Stimulated activated CD4-positive, alpha-beta T cell treated with anti-CD3 and anti-CD28 coated beads, Interleukin-1b, Interleukin-23, amount 100 ng/mL, for 48 hours (primary cell): ENCODE results near the gene AHR.

Source experiments
- DNase-seq: peaks from one replicate; pipeline ENCODE4 v3.0.0-alpha.2; 2020

AHR gene

GRCh38 chr7:17305387-17306171 lies 7.1 kb downstream of the AHR start:
- DNase-seq = no peak

- DNase-seq = no peak
These were observed 8.5 kb downstream of the AHR start for GRCh38 chr7:17307000-17307399.

GRCh38 chr7:17307558-17307957 lies 9.1 kb downstream of the AHR start:
- no peak for DNase-seq

GRCh38 chr7:17307969-17308648 lies 9.7 kb downstream of the AHR start:
- DNase-seq = no peak

- no peak for DNase-seq
These were observed 12.7 kb downstream of the AHR start for GRCh38 chr7:17311194-17311593.

GRCh38 chr7:17311952-17312351 lies 13.5 kb downstream of the AHR start:
- DNase-seq = no peak

GRCh38 chr7:17312641-17313040 lies 14.2 kb downstream of the AHR start:
- DNase-seq = no peak

- DNase-seq = no peak
These were observed 14.7 kb downstream of the AHR start for GRCh38 chr7:17313194-17313593.

- DNase-seq = no peak
These were observed 17.5 kb downstream of the AHR start for GRCh38 chr7:17315974-17316373.

- no peak for DNase-seq
These were observed 19.7 kb downstream of the AHR start for GRCh38 chr7:17318146-17318545.

GRCh38 chr7:17319164-17320101 lies 21.0 kb downstream of the AHR start:
- DNase-seq = no peak

- no peak for DNase-seq
These were observed 21.6 kb downstream of the AHR start for GRCh38 chr7:17320102-17320497.

GRCh38 chr7:17320657-17321056 lies 22.2 kb downstream of the AHR start:
- DNase-seq = no peak

GRCh38 chr7:17325364-17325763 lies 26.9 kb downstream of the AHR start:
- DNase-seq = no peak

- no peak for DNase-seq
These were observed 27.9 kb downstream of the AHR start for GRCh38 chr7:17326378-17326777.

- DNase-seq = no peak
These were observed 30.2 kb downstream of the AHR start for GRCh38 chr7:17328641-17329040.

- no peak for DNase-seq
These were observed 31.0 kb downstream of the AHR start for GRCh38 chr7:17329440-17329839.

GRCh38 chr7:17331891-17332501 lies 33.5 kb downstream of the AHR start:
- DNase-seq = no peak

- DNase-seq = no peak
These were observed 34.8 kb downstream of the AHR start for GRCh38 chr7:17333221-17333620.

- no peak for DNase-seq
These were observed 37.7 kb downstream of the AHR start for GRCh38 chr7:17336168-17336567.

- DNase-seq = no peak
These were observed 40.7 kb downstream of the AHR start for GRCh38 chr7:17339139-17339538.

GRCh38 chr7:17339952-17340351 lies 41.5 kb downstream of the AHR start:
- DNase-seq = no peak

- no peak for DNase-seq
These were observed 42.2 kb downstream of the AHR start for GRCh38 chr7:17340655-17341054.
